ENCODE data around the gene PRSS2. TPM values are rescaled to one million over a fixed set of nuclear protein-coding genes. Genes with fewer than 3 reads are reported as not detected.

PRSS2 gene
- total RNA-seq, 4 donors from 2014 or later: not detected

GRCh38 chr7:142790555-142790954, 19.8 kb downstream of the PRSS2 start:
- no peaks in the 10 kb centered on the region for H3K4me1 ChIP-seq
- in situ Hi-C loops (cut with MboI; ENCODE audit: low pct_ligation_motif_present in 1 of 4, low pct_unique_long_range_greater_than_20kb in 1 of 4, low sequenced_read_pairs in 3 of 4): loop anchor here in 1 of 4 donors (25.0 kb wide), 1 partner anchor 153 kb away; no protein-coding TSS in a partner anchor
- 81% methylated on average over 1 of the region's 1 CpG; no CpG with 5 or more reads in 1 of the 2 donors for WGBS, 2 donors (ENCODE audit: low coverage in 1 of 2)
- TF ChIP-seq, protein P1, sequence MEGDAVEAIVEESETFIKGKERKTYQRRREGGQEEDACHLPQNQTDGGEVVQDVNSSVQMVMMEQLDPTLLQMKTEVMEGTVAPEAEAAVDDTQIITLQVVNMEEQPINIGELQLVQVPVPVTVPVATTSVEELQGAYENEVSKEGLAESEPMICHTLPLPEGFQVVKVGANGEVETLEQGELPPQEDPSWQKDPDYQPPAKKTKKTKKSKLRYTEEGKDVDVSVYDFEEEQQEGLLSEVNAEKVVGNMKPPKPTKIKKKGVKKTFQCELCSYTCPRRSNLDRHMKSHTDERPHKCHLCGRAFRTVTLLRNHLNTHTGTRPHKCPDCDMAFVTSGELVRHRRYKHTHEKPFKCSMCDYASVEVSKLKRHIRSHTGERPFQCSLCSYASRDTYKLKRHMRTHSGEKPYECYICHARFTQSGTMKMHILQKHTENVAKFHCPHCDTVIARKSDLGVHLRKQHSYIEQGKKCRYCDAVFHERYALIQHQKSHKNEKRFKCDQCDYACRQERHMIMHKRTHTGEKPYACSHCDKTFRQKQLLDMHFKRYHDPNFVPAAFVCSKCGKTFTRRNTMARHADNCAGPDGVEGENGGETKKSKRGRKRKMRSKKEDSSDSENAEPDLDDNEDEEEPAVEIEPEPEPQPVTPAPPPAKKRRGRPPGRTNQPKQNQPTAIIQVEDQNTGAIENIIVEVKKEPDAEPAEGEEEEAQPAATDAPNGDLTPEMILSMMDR (IDR thresholded peaks at IDR 0.05): no peak
- no peak for TF ChIP-seq POLR2A (IDR thresholded peaks at IDR 0.05)
- no peak for TF ChIP-seq POLR2AphosphoS5 (IDR thresholded peaks at IDR 0.05)
- no peak for TF ChIP-seq EP300 (IDR thresholded peaks at IDR 0.05; ENCODE audit: low read depth)
- no peak for DNase-seq
- no peaks in the 10 kb centered on the region for H3K36me3 ChIP-seq
- intact Hi-C loops (cut with DNase I; ENCODE audit: low total_unique reads): no loop called here
- H3K4me3 ChIP-seq: no peak overlapping the region
- H3K27ac ChIP-seq: no peak overlapping the region
- H3K9me3 ChIP-seq: no peaks in the 10 kb centered on the region
- H3K27me3 ChIP-seq: peaks cover 6% of the 10 kb centered on the region

GRCh38 chr7:142791502-142791901, 20.7 kb downstream of the PRSS2 start:
- DNase-seq: no peak
- Histone ChIP-seq H3K27me3 (peaks cover 16% of the 10 kb centered on the region), H3K4me3 (no peak overlapping the region), H3K4me1 (peaks cover 0 to 2% (median under 1%) of the 10 kb centered on the region in 4 donors), H3K9me3 (no peaks in the 10 kb centered on the region), H3K36me3 (no peaks in the 10 kb centered on the region), H3K27ac (no peak overlapping the region)
- in situ Hi-C loops (cut with MboI; ENCODE audit: low pct_ligation_motif_present in 1 of 4, low pct_unique_long_range_greater_than_20kb in 1 of 4, low sequenced_read_pairs in 3 of 4) (loop anchor here in 1 of 4 donors (25.0 kb wide), 1 partner anchor 154 kb away; no protein-coding TSS in a partner anchor), intact Hi-C loops (cut with DNase I; ENCODE audit: low total_unique reads) (no loop called here)
- TF ChIP-seq, protein P1 (IDR thresholded peaks at IDR 0.05): no peak
- TF ChIP-seq POLR2AphosphoS5 (IDR thresholded peaks at IDR 0.05): no peak
- TF ChIP-seq POLR2A (IDR thresholded peaks at IDR 0.05): no peak
- no peak for TF ChIP-seq EP300 (IDR thresholded peaks at IDR 0.05; ENCODE audit: low read depth)
- 85% methylated on average over 3 of the region's 7 CpGs; no CpG with 5 or more reads in 1 of the 2 donors for WGBS, 2 donors (ENCODE audit: low coverage in 1 of 2)

DNA sequence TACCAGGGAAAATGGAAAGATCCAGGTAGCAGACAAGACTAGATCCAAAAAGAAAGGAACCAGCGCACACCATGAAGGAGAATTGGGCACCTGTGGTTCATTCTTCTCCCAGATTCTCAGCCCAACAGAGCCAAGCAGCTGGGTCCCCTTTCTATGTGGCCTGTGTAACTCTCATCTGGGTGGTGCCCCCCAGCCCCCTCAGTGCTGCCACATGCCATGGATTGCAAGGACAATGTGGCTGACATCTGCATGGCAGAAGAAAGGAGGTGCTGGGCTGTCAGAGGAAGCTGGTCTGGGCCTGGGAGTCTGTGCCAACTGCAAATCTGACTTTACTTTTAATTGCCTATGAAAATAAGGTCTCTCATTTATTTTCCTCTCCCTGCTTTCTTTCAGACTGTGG, 21.4 kb downstream of the PRSS2 start:
- H3K9me3 ChIP-seq: no peaks in the 10 kb centered on the region
- H3K4me1 ChIP-seq: peaks cover 0 to 9% (median 4%) of the 10 kb centered on the region in 4 donors
- 100% methylated on average over 1 of the region's 1 CpG; no CpG with 5 or more reads in 1 of the 2 donors for whole genome bisulfite sequencing, 2 donors (ENCODE audit: low coverage in 1 of 2)
- H3K27ac ChIP-seq: no peak overlapping the region
- in situ Hi-C loops (cut with MboI; ENCODE audit: low pct_ligation_motif_present in 1 of 4, low pct_unique_long_range_greater_than_20kb in 1 of 4, low sequenced_read_pairs in 3 of 4) (loop anchor here in 1 of 4 donors (25.0 kb wide), 1 partner anchor 155 kb away; no protein-coding TSS in a partner anchor), intact Hi-C loops (cut with DNase I; ENCODE audit: low total_unique reads) (no loop called here)
- TF ChIP-seq POLR2AphosphoS5 (IDR thresholded peaks at IDR 0.05): no peak
- no peak for TF ChIP-seq EP300 (IDR thresholded peaks at IDR 0.05; ENCODE audit: low read depth)
- TF ChIP-seq, protein P1 (IDR thresholded peaks at IDR 0.05): no peak
- TF ChIP-seq POLR2A (IDR thresholded peaks at IDR 0.05): no peak
- H3K27me3 ChIP-seq: peaks cover 22% of the 10 kb centered on the region
- no peak for DNase-seq
- no peak overlapping the region for H3K4me3 ChIP-seq
- H3K36me3 ChIP-seq: no peaks in the 10 kb centered on the region

DNA sequence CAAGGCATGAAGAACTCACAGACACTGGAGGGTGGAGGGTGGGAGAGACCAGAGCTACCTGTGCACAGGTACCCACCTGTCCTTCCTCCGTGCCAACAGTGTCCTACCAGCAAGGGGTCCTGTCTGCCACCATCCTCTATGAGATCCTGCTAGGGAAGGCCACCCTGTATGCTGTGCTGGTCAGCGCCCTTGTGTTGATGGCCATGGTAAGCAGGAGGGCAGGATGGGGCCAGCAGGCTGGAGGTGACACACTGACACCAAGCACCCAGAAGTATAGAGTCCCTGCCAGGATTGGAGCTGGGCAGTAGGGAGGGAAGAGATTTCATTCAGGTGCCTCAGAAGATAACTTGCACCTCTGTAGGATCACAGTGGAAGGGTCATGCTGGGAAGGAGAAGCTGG, 21.8 kb downstream of the PRSS2 start:
- H3K4me1 ChIP-seq: peaks cover 0 to 13% (median 7%) of the 10 kb centered on the region in 4 donors
- no peak for DNase-seq
- intact Hi-C loops (cut with DNase I; ENCODE audit: low total_unique reads) (no loop called here), in situ Hi-C loops (cut with MboI; ENCODE audit: low pct_ligation_motif_present in 1 of 4, low pct_unique_long_range_greater_than_20kb in 1 of 4, low sequenced_read_pairs in 3 of 4) (loop anchor here in 1 of 4 donors (25.0 kb wide), 1 partner anchor 155 kb away; no protein-coding TSS in a partner anchor)
- no peak overlapping the region for H3K27ac ChIP-seq
- WGBS, 2 donors (ENCODE audit: low coverage in 1 of 2): 75% methylated on average over 2 of the region's 2 CpGs; no CpG with 5 or more reads in 1 of the 2 donors
- no peaks in the 10 kb centered on the region for H3K36me3 ChIP-seq
- peaks cover 26% of the 10 kb centered on the region for H3K27me3 ChIP-seq
- TF ChIP-seq POLR2A (IDR thresholded peaks at IDR 0.05): no peak
- no peak for TF ChIP-seq EP300 (IDR thresholded peaks at IDR 0.05; ENCODE audit: low read depth)
- TF ChIP-seq POLR2AphosphoS5 (IDR thresholded peaks at IDR 0.05): no peak
- TF ChIP-seq, protein P1 (IDR thresholded peaks at IDR 0.05): no peak
- H3K9me3 ChIP-seq: no peaks in the 10 kb centered on the region
- H3K4me3 ChIP-seq: no peak overlapping the region

All from transverse colon (tissue), 4 donors.